HG02973 (cell line): ENCODE measurements around the gene BCL2L2.

Experiments used
- ATAC-seq: cut with Tn5 transposase; IDR thresholded peaks from one replicate; pipeline ENCODE4 v1.9.1; 2021; ENCODE audit warnings: moderate library complexity; ENCODE audit not compliant: unreplicated experiment

Gene BCL2L2

GRCh38 chr14:23299986-23300686 is 6.5 kb upstream of the BCL2L2 start:
- ATAC-seq, result no peak

GRCh38 chr14:23300687-23301223 is 5.9 kb upstream of the BCL2L2 start:
- ATAC-seq, result no peak

GRCh38 chr14:23301288-23301968 is 5.2 kb upstream of the BCL2L2 start:
- peak; percentile 67 for ATAC-seq

- peak; percentile 8 for ATAC-seq
Observed at GRCh38 chr14:23301969-23302289, 4.7 kb upstream of the BCL2L2 start.

- peak; percentile 25 for ATAC-seq
Observed at GRCh38 chr14:23302290-23303225, 4.1 kb upstream of the BCL2L2 start, which contains the start of gene PPP1R3E. PPP1R3E (minus strand) TSS chr14:23302859; CDS start chr14:23302576, 283 bp downstream.

- no peak for ATAC-seq
Observed at GRCh38 chr14:23307146-23307530, 505 bp downstream of the BCL2L2 start.

GRCh38 chr14:23307687-23308644 is 1.3 kb downstream of the BCL2L2 start:
- ATAC-seq, result no peak

GRCh38 chr14:23308721-23309445 is 2.2 kb downstream of the BCL2L2 start:
- no peak for ATAC-seq

- ATAC-seq, result no peak
Observed at GRCh38 chr14:23310546-23310945, 3.9 kb downstream of the BCL2L2 start.

- ATAC-seq, result no peak
Observed at GRCh38 chr14:23316300-23316699, 9.7 kb downstream of the BCL2L2 start.

- ATAC-seq, result no peak
Observed at GRCh38 chr14:23319746-23320583, 13.3 kb downstream of the BCL2L2 start.

GRCh38 chr14:23320584-23321571 is 14.2 kb downstream of the BCL2L2 start, which contains the start of gene PABPN1:
PABPN1 (plus strand) TSS chr14:23321457; CDS start chr14:23321470, 13 bp downstream.
- ATAC-seq, result peak; percentile 88

- peak; percentile 5 for ATAC-seq
Observed at GRCh38 chr14:23321572-23322547, 15.2 kb downstream of the BCL2L2 start.

- no peak for ATAC-seq
Observed at GRCh38 chr14:23322568-23323517, 16.2 kb downstream of the BCL2L2 start.
